Measurements from ENCODE around the gene MYLK2. TPM values are rescaled to one million over a fixed set of nuclear protein-coding genes. Genes with fewer than 3 reads are reported as not detected.

MYLK2 gene
- total RNA-seq, 1 donor from 2014 or later = 0.19 TPM

Other genes starting within 250 kb of the MYLK2 start
- 89.5 TPM for gene ID1, start 214.1 kb upstream of the MYLK2 start, total RNA-seq
- gene COX4I2, start 181.4 kb upstream of the MYLK2 start, total RNA-seq = 9.3 TPM
- 48.7 TPM for gene BCL2L1, start 96.5 kb upstream of the MYLK2 start, total RNA-seq
- 0.97 TPM for gene TPX2, start 80.1 kb upstream of the MYLK2 start, total RNA-seq
- 0.62 TPM for gene FOXS1, start 26.2 kb downstream of the MYLK2 start, total RNA-seq
- 2.5 TPM for gene DUSP15, start 51.2 kb downstream of the MYLK2 start, total RNA-seq
- not detected for gene TTLL9, start 51.3 kb downstream of the MYLK2 start, total RNA-seq
- gene PDRG1, start 132.7 kb downstream of the MYLK2 start, total RNA-seq = 11.1 TPM
- not detected for gene XKR7, start 148.8 kb downstream of the MYLK2 start, total RNA-seq
- 8.5 TPM for gene CCM2L, start 191.1 kb downstream of the MYLK2 start, total RNA-seq
- gene HCK, start 232.9 kb downstream of the MYLK2 start, total RNA-seq = 4.9 TPM